MM.1S (cell line): ENCODE results near the gene RALGAPA2.

Experiments used
- DNase-seq: peaks from one replicate; pipeline ENCODE4 v3.0.0-alpha.2; 2015
- H2AFZ ChIP-seq: fragments of 300-600 bp; sonication (generic); 2 replicates; pipeline ENCODE4 v1.6.0; 2016; ENCODE audit warnings: antibody characterized with exemption, low read length
- H3F3A ChIP-seq: fragments of 300-600 bp; sonication (generic); 2 replicates; pipeline ENCODE4 v1.6.1; 2016; ENCODE audit warnings: mild to moderate bottlenecking, antibody characterized with exemption, low read length, moderate library complexity, mixed read lengths; ENCODE audit not compliant: insufficient read depth
- H3K27ac ChIP-seq: fragments of 300-600 bp; sonication (generic); 2 replicates; pipeline ENCODE4 v1.5.1; 2016; ENCODE audit warnings: mild to moderate bottlenecking, low read length
- H3K27me3 ChIP-seq: fragments of 300-600 bp; sonication (generic); replicated peaks from 2 replicates; pipeline ENCODE4 v1.6.0; 2016; ENCODE audit warnings: low read length; ENCODE audit not compliant: insufficient read depth
- H3K36me3 ChIP-seq: fragments of 300-600 bp; sonication (generic); replicated peaks from 2 replicates; pipeline ENCODE4 v1.6.1; 2016; ENCODE audit warnings: mild to moderate bottlenecking, low read length, mixed read lengths; ENCODE audit not compliant: insufficient read depth
- H3K4me1 ChIP-seq: fragments of 300-600 bp; sonication (generic); 2 replicates; pipeline ENCODE4 v1.6.1; 2016; ENCODE audit warnings: low read length, mixed read lengths
- H3K4me2 ChIP-seq: fragments of 300-600 bp; sonication (generic); 2 replicates; pipeline ENCODE4 v1.6.0; 2016; ENCODE audit warnings: low read depth, low read length
- H3K4me3 ChIP-seq: fragments of 300-600 bp; sonication (generic); 2 replicates; pipeline ENCODE4 v1.5.1; 2016; ENCODE audit warnings: low read length, mixed read lengths
- H3K79me2 ChIP-seq: fragments of 300-600 bp; sonication (generic); 2 replicates; pipeline ENCODE4 v1.6.1; 2016; ENCODE audit warnings: mixed run types, low read length, mixed read lengths
- H3K9ac ChIP-seq: fragments of 300-600 bp; sonication (generic); 2 replicates; pipeline ENCODE4 v1.6.1; 2016; ENCODE audit warnings: low read length, mixed read lengths
- H3K9me2 ChIP-seq: fragments of 300-600 bp; sonication (generic); replicated peaks from 2 replicates; pipeline ENCODE4 v1.6.1; 2016; ENCODE audit warnings: mild to moderate bottlenecking, low read length, mixed read lengths; ENCODE audit not compliant: insufficient read depth
- H3K9me3 ChIP-seq: fragments of 300-600 bp; sonication (generic); replicated peaks from 2 replicates; pipeline ENCODE4 v1.6.1; 2016; ENCODE audit warnings: mild to moderate bottlenecking, low read length, mixed read lengths; ENCODE audit not compliant: insufficient read depth
- H4K20me1 ChIP-seq: fragments of 300-600 bp; sonication (generic); 2 replicates; pipeline ENCODE4 v1.6.1; 2016; ENCODE audit warnings: mild to moderate bottlenecking, low read length, moderate library complexity, mixed read lengths; ENCODE audit not compliant: insufficient read depth
- CTCF ChIP-seq: fragments of 300-600 bp; sonication (generic); IDR thresholded peaks from 2 replicates; pipeline ENCODE4 v1.5.1; 2016; ENCODE audit warnings: antibody characterized with exemption, low read length, mixed read lengths
- EZH2 ChIP-seq: fragments of 300-600 bp; sonication (generic); optimal IDR thresholded peaks from 2 replicates; pipeline ENCODE3; 2017; ENCODE audit warnings: low read depth, mild to moderate bottlenecking, antibody characterized with exemption, low read length, mixed read lengths
- EZH2phosphoT487 ChIP-seq: fragments of 300-600 bp; sonication (generic); IDR thresholded peaks from 2 replicates; pipeline ENCODE4 v1.6.1; 2018; ENCODE audit warnings: antibody characterized with exemption, low read length

Gene RALGAPA2

GRCh38 chr20:20466341-20466879 lies 246.0 kb downstream of the RALGAPA2 start:
- H2AFZ ChIP-seq, result no peak overlapping the region
- no peaks in the 10 kb centered on the region for H4K20me1 ChIP-seq
- H3K9ac ChIP-seq, result no peak overlapping the region
- 0 out of 2 replicates have a peak, but pooled peaks cover 8% of the 10 kb centered on the region for H3F3A ChIP-seq
- H3K36me3 ChIP-seq, result no peaks in the 10 kb centered on the region
- peak; percentile 50 for DNase-seq
- H3K4me2 ChIP-seq, result no peak overlapping the region
- no peaks in the 10 kb centered on the region for H3K27me3 ChIP-seq
- H3K9me3 ChIP-seq, result no peaks in the 10 kb centered on the region
- no peak for TF ChIP-seq EZH2
- no peak for TF ChIP-seq EZH2phosphoT487
- no peak for TF ChIP-seq CTCF
- no peaks in the 10 kb centered on the region for H3K9me2 ChIP-seq
- H3K4me1 ChIP-seq, result peaks cover 3% of the 10 kb centered on the region; the same call in 1 of the 2 replicates
- H3K4me3 ChIP-seq, result no peak overlapping the region
- H3K79me2 ChIP-seq, result no peaks in the 10 kb centered on the region
- no peak overlapping the region for H3K27ac ChIP-seq

- H3K4me3 ChIP-seq, result no peak overlapping the region
- no peaks in the 10 kb centered on the region for H3K9me3 ChIP-seq
- H3K27me3 ChIP-seq, result no peaks in the 10 kb centered on the region
- H3K4me1 ChIP-seq, result peaks cover 3% of the 10 kb centered on the region; the same call in 1 of the 2 replicates
- H4K20me1 ChIP-seq, result no peaks in the 10 kb centered on the region
- TF ChIP-seq EZH2 (no peak), EZH2phosphoT487 (no peak), CTCF (no peak)
- H3K79me2 ChIP-seq, result no peaks in the 10 kb centered on the region
- H3K4me2 ChIP-seq, result no peak overlapping the region
- no peaks in the 10 kb centered on the region for H3K9me2 ChIP-seq
- no peak overlapping the region for H2AFZ ChIP-seq
- H3K9ac ChIP-seq, result no peak overlapping the region
- DNase-seq, result no peak
- H3F3A ChIP-seq, result 0 out of 2 replicates have a peak, but pooled peaks cover 8% of the 10 kb centered on the region
- no peaks in the 10 kb centered on the region for H3K36me3 ChIP-seq
- H3K27ac ChIP-seq, result no peak overlapping the region
Observed at GRCh38 chr20:20465252-20465651, 247.2 kb downstream of the RALGAPA2 start.

DNA sequence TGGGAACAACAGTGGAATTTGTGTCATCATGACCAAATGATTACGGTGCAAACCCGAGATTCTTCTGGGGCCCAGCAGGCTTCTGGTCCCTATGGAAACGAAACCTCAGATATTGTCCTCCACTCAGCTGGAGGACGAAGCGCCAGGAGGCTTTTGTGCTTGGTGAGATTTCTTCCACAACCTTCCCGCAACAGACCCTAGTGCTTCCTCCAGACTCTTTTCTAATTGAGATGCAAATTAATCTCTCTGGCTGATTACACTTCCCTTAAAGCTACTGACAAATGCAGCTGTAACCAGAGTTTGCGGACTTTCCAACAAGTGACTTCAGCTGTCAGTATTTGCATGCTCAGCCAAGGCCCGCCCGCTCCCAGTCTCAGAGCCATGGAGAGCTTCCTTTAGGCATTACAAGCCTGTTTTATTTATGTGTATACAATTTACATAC lies 248.5 kb downstream of the RALGAPA2 start:
- H3K36me3 ChIP-seq, result no peaks in the 10 kb centered on the region

More for the DNA sequence above, 248.5 kb downstream of the RALGAPA2 start:
- Histone ChIP-seq H3K9ac (no peak overlapping the region), H3K4me2 (no peak overlapping the region), H3K79me2 (no peaks in the 10 kb centered on the region), H4K20me1 (no peaks in the 10 kb centered on the region), H3K27me3 (no peaks in the 10 kb centered on the region), H3K9me2 (no peaks in the 10 kb centered on the region), H3F3A (0 out of 2 replicates have a peak, but pooled peaks cover 8% of the 10 kb centered on the region), H3K9me3 (no peaks in the 10 kb centered on the region), H3K4me1 (peaks cover 3% of the 10 kb centered on the region; the same call in 1 of the 2 replicates), H2AFZ (no peak overlapping the region), H3K4me3 (no peak overlapping the region), H3K27ac (no peak overlapping the region)
- TF ChIP-seq CTCF, result no peak
- no peak for TF ChIP-seq EZH2phosphoT487
- TF ChIP-seq EZH2, result no peak
- DNase-seq, result no peak
